ES-I3 (cell line): Measurements from ENCODE around the gene RRBP1.
A peak's percentile ranks its signal among the peaks of the same experiment; 100 is the strongest.

Experiments used
- H3K36me3 ChIP-seq: 2 replicates; pipeline ENCODE4 v1.6.1; 2013; ENCODE audit warnings: mild to moderate bottlenecking, low read length, control low read depth, moderate library complexity; ENCODE audit not compliant: insufficient read depth
- H3K4me1 ChIP-seq: 2 replicates; pipeline ENCODE4 v1.6.1; 2013; ENCODE audit warnings: mild to moderate bottlenecking, control low read depth, low read length; ENCODE audit not compliant: insufficient read depth
- H3K9ac ChIP-seq: 2 replicates; pipeline ENCODE4 v1.6.1; 2013; ENCODE audit warnings: low read depth, mild to moderate bottlenecking, low read length, moderate library complexity
- H3K9me3 ChIP-seq: 2 replicates; pipeline ENCODE4 v1.6.1; 2013; ENCODE audit warnings: mild to moderate bottlenecking, low read length, moderate library complexity; ENCODE audit not compliant: control insufficient read depth, insufficient read depth

Gene RRBP1

GRCh38 chr20:17700637-17701036 lies 18.6 kb upstream of the RRBP1 start:
- no peaks in the 10 kb centered on the region for H3K9me3 ChIP-seq
- H3K9ac ChIP-seq = no peak overlapping the region
- no peaks in the 10 kb centered on the region for H3K4me1 ChIP-seq
- no peaks in the 10 kb centered on the region for H3K36me3 ChIP-seq

- Histone ChIP-seq H3K9me3 (no peaks in the 10 kb centered on the region), H3K9ac (no peak within 1 kb of the TSS), H3K4me1 (no peaks in the 10 kb centered on the region), H3K36me3 (no peaks in the 10 kb centered on the region)
Measured at GRCh38 chr20:17699931-17700351, 17.9 kb upstream of the RRBP1 start, which contains the start of gene BANF2. Gene BANF2, plus strand, starts transcription at chr20:17699966. Its CDS starts 25,060 bp downstream, at chr20:17725026.

GRCh38 chr20:17698384-17698783 lies 16.3 kb upstream of the RRBP1 start:
- no peak overlapping the region for H3K9ac ChIP-seq
- no peaks in the 10 kb centered on the region for H3K36me3 ChIP-seq
- H3K9me3 ChIP-seq = no peaks in the 10 kb centered on the region
- no peaks in the 10 kb centered on the region; the same call in 1 of the 2 replicates for H3K4me1 ChIP-seq

- no peaks in the 10 kb centered on the region for H3K36me3 ChIP-seq
- no peak overlapping the region for H3K9ac ChIP-seq
- H3K9me3 ChIP-seq = no peaks in the 10 kb centered on the region
- H3K4me1 ChIP-seq = no peaks in the 10 kb centered on the region; the same call in 1 of the 2 replicates
Measured at GRCh38 chr20:17697171-17697570, 15.1 kb upstream of the RRBP1 start.

- Histone ChIP-seq H3K36me3 (no peaks in the 10 kb centered on the region), H3K9ac (no peak overlapping the region), H3K4me1 (no peaks in the 10 kb centered on the region; the same call in 1 of the 2 replicates), H3K9me3 (no peaks in the 10 kb centered on the region)
Measured at GRCh38 chr20:17696287-17696686, 14.2 kb upstream of the RRBP1 start.

GRCh38 chr20:17694767-17695166 lies 12.7 kb upstream of the RRBP1 start:
- Histone ChIP-seq H3K36me3 (no peaks in the 10 kb centered on the region), H3K4me1 (no peaks in the 10 kb centered on the region; the same call in 1 of the 2 replicates), H3K9me3 (peaks cover 4% of the 10 kb centered on the region), H3K9ac (no peak overlapping the region)

- no peaks in the 10 kb centered on the region; the same call in 1 of the 2 replicates for H3K4me1 ChIP-seq
- no peak overlapping the region for H3K9ac ChIP-seq
- H3K9me3 ChIP-seq = peaks cover 4% of the 10 kb centered on the region
- H3K36me3 ChIP-seq = no peaks in the 10 kb centered on the region
Measured at GRCh38 chr20:17693444-17694001, 11.5 kb upstream of the RRBP1 start.

- Histone ChIP-seq H3K9ac (no peak overlapping the region), H3K9me3 (peaks cover 4% of the 10 kb centered on the region), H3K36me3 (no peaks in the 10 kb centered on the region), H3K4me1 (no peaks in the 10 kb centered on the region; the same call in 1 of the 2 replicates)
Measured at GRCh38 chr20:17691758-17692157, 9.7 kb upstream of the RRBP1 start.

- Histone ChIP-seq H3K9me3 (peaks cover 4% of the 10 kb centered on the region), H3K36me3 (no peaks in the 10 kb centered on the region), H3K9ac (no peak overlapping the region), H3K4me1 (no peaks in the 10 kb centered on the region; the same call in 1 of the 2 replicates)
Measured at GRCh38 chr20:17690144-17690543, 8.1 kb upstream of the RRBP1 start.

GRCh38 chr20:17688965-17689364 lies 6.9 kb upstream of the RRBP1 start:
- no peaks in the 10 kb centered on the region; the same call in 1 of the 2 replicates for H3K4me1 ChIP-seq
- H3K9me3 ChIP-seq = peaks cover 4% of the 10 kb centered on the region
- H3K36me3 ChIP-seq = no peaks in the 10 kb centered on the region
- no peak overlapping the region for H3K9ac ChIP-seq

- no peaks in the 10 kb centered on the region for H3K36me3 ChIP-seq
- H3K9ac ChIP-seq = no peak overlapping the region
- peaks cover 4% of the 10 kb centered on the region for H3K9me3 ChIP-seq
- no peaks in the 10 kb centered on the region for H3K4me1 ChIP-seq
Measured at GRCh38 chr20:17687800-17688199, 5.8 kb upstream of the RRBP1 start.

- no peaks in the 10 kb centered on the region for H3K36me3 ChIP-seq
Measured at GRCh38 chr20:17685168-17685567, 3.1 kb upstream of the RRBP1 start.

GRCh38 chr20:17684077-17684888 lies 2.2 kb upstream of the RRBP1 start:
- H3K36me3 ChIP-seq = no peaks in the 10 kb centered on the region
- no peak overlapping the region for H3K9ac ChIP-seq
- no peaks in the 10 kb centered on the region for H3K9me3 ChIP-seq
- peaks cover 9% of the 10 kb centered on the region; the same call in 1 of the 2 replicates for H3K4me1 ChIP-seq

More at GRCh38 chr20:17685168-17685567, 3.1 kb upstream of the RRBP1 start:
- Histone ChIP-seq H3K4me1 (0 out of 2 replicates have a peak, but pooled peaks cover under 1% of the 10 kb centered on the region), H3K9me3 (no peaks in the 10 kb centered on the region; the same call in 1 of the 2 replicates), H3K9ac (no peak overlapping the region)

- peaks cover 10% of the 10 kb centered on the region; the same call in 1 of the 2 replicates for H3K4me1 ChIP-seq
- no peaks in the 10 kb centered on the region for H3K9me3 ChIP-seq
- H3K36me3 ChIP-seq = no peaks in the 10 kb centered on the region
- H3K9ac ChIP-seq = peak overlapping the region; percentile 57; the same call in 1 of the 2 replicates
Measured at GRCh38 chr20:17683218-17684076, 1.4 kb upstream of the RRBP1 start.
